ENCODE results near the gene PAK5.

The PAK5 gene

DNA sequence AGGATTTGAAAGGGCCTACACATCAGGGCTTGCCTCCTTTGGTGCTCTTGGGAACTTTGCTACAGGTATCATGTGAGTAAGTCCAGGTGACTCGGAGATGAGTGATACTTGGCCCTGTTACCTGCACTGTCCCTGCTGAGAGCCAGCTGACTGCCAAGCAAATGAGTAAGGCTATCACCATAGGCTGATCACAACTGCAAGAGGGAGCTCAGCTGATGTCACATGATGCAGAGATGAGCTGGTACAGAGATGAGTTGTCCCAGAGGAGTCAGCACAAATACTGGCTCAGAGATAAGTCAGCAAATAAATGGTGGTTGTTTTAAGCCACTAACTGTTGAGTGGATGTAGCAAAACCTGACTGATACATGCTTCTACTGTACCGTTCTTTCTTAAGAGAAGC lies 283.1 kb downstream of the PAK5 start:
- TF ChIP-seq, protein P1, sequence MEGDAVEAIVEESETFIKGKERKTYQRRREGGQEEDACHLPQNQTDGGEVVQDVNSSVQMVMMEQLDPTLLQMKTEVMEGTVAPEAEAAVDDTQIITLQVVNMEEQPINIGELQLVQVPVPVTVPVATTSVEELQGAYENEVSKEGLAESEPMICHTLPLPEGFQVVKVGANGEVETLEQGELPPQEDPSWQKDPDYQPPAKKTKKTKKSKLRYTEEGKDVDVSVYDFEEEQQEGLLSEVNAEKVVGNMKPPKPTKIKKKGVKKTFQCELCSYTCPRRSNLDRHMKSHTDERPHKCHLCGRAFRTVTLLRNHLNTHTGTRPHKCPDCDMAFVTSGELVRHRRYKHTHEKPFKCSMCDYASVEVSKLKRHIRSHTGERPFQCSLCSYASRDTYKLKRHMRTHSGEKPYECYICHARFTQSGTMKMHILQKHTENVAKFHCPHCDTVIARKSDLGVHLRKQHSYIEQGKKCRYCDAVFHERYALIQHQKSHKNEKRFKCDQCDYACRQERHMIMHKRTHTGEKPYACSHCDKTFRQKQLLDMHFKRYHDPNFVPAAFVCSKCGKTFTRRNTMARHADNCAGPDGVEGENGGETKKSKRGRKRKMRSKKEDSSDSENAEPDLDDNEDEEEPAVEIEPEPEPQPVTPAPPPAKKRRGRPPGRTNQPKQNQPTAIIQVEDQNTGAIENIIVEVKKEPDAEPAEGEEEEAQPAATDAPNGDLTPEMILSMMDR (conservative IDR thresholded peaks at IDR 0.05; ENCODE audit: low read length): no peak
- H3K4me3 ChIP-seq (ENCODE audit: low read length): no peak overlapping the region
- no peak for DNase-seq (ENCODE audit: low read depth)

DNA sequence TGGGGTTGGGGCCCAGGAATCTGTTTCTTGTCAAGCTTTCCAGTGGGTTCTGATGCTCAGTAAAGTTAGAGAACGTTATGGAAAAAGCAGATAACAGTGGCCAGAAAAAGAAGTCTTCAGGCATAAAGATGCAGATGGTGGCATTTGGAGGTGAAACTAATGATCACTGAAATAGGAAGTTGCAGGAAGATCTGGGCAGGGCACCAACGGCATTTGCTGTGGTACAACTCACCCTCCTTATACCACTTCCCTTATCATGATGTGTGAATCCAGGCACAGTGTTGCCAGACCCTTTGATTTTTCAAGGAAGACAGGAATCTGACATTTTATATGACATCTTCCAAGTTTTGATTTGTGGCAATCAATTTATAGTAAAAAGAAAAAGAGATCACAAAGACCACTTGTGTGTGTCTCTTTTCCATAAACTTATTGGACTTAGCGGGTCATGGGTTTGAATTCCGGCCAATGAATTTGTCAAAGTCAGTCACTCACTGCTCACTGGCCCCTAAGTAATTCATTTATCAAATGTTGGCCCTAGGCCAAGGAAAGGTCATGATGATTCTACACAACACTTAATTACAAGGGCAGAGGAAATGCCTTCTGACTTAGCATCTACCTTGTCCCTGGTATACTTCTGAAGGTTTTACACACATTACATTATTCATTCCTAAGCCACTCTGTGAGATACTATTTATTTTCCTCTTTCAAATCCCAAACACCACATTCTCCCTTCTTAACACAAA lies 286.9 kb downstream of the PAK5 start:
- no peak overlapping the region for H3K4me3 ChIP-seq (ENCODE audit: low read length)
- TF ChIP-seq, protein P1 (conservative IDR thresholded peaks at IDR 0.05; ENCODE audit: low read length): no peak
- DNase-seq (ENCODE audit: low read depth): no peak

GRCh38 chr20:9550871-9551270 lies 288.0 kb downstream of the PAK5 start:
- DNase-seq (ENCODE audit: low read depth): no peak
- no peak overlapping the region for H3K4me3 ChIP-seq (ENCODE audit: low read length)
- TF ChIP-seq, protein P1 (conservative IDR thresholded peaks at IDR 0.05; ENCODE audit: low read length): no peak

GRCh38 chr20:9550283-9550682 lies 288.6 kb downstream of the PAK5 start:
- no peak for DNase-seq (ENCODE audit: low read depth)
- no peak overlapping the region for H3K4me3 ChIP-seq (ENCODE audit: low read length)
- TF ChIP-seq, protein P1 (conservative IDR thresholded peaks at IDR 0.05; ENCODE audit: low read length): no peak

DNA sequence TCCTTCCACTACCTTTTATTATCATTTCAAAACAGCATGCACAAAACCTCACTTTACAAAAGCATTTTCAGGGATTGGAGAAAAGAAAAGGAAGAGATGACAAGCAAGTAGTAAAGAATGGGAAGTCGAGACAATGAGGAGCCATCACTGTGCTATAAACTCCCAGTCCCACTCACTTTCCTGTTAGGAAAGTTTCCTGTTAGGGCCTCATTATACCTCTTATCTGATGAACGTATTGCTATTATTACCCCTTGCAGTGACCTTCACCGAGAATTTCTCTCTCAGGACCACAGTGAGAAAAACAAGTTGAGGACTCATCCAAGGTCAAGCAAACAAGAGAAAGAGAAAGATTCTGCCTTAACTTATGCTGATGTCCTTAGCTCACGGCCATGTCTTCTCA lies 295.7 kb downstream of the PAK5 start:
- no peak for DNase-seq (ENCODE audit: low read depth)
- no peak overlapping the region for H3K4me3 ChIP-seq (ENCODE audit: low read length)
- TF ChIP-seq, protein P1 (conservative IDR thresholded peaks at IDR 0.05; ENCODE audit: low read length): no peak

- no peak overlapping the region for H3K4me3 ChIP-seq (ENCODE audit: low read length)
- TF ChIP-seq, protein P1 (conservative IDR thresholded peaks at IDR 0.05; ENCODE audit: low read length): no peak
- DNase-seq (ENCODE audit: low read depth): no peak
Measured at GRCh38 chr20:9535449-9535848, 303.4 kb downstream of the PAK5 start.

GRCh38 chr20:9534025-9534424 lies 304.9 kb downstream of the PAK5 start:
- TF ChIP-seq, protein P1 (conservative IDR thresholded peaks at IDR 0.05; ENCODE audit: low read length): no peak
- no peak overlapping the region for H3K4me3 ChIP-seq (ENCODE audit: low read length)
- DNase-seq (ENCODE audit: low read depth): no peak
